Stimulated activated CD8-positive, alpha-beta memory T cell treated with anti-CD3 and anti-CD28 coated beads, Interleukin-12 subunit alpha, Interleukin-12 subunit beta, amount 100 ng/mL, for 4 hours (primary cell): ENCODE measurements around the gene CLCN3.
"Not testable (repeated sequence)": the region's sequence is repeated elsewhere in the genome, so short reads cannot be mapped to it uniquely, and the experiment has no call there.

Experiments
- DNase-seq: peaks from one replicate; pipeline ENCODE4 v3.0.0-alpha.2; 2020; ENCODE audit warnings: low read depth

The CLCN3 gene

GRCh38 chr4:169619958-169620879 is at the start of gene CLCN3:
Gene CLCN3 (plus strand): TSS chr4:169620578. CDS start chr4:169635929, 15,351 bp downstream.
- DNase-seq: peak; percentile 83

GRCh38 chr4:169571012-169571411 is 49.4 kb upstream of the CLCN3 start:
- not testable (repeated sequence) for DNase-seq

GRCh38 chr4:169571435-169571834 is 48.9 kb upstream of the CLCN3 start:
- DNase-seq: no peak

- no peak for DNase-seq
These were observed 46.5 kb upstream of the CLCN3 start for GRCh38 chr4:169573889-169574288.

- no peak for DNase-seq
These were observed 38.2 kb upstream of the CLCN3 start for GRCh38 chr4:169582203-169582602.

DNA sequence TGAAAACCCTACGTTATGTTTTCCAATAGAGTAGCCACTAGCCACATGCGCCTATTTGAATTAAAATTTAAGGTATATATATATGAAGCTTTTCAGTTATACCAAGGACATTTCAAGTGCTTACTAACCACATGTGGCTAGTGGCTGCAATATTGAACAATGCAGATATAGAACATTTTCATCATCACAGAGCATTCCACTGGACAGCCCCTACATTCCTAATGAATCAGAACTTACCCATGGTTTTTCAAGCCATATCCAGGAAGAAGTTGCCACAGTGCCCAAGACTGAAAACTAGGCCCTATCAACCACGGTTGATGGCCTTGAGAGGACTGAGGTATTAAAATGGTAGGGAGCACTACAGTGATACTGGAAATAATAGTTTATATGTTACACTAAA is 37.7 kb upstream of the CLCN3 start:
- no peak for DNase-seq

- no peak for DNase-seq
These were observed 36.8 kb upstream of the CLCN3 start for GRCh38 chr4:169583563-169583962.

- no peak for DNase-seq
These were observed 27.3 kb upstream of the CLCN3 start for GRCh38 chr4:169593050-169593560.

DNA sequence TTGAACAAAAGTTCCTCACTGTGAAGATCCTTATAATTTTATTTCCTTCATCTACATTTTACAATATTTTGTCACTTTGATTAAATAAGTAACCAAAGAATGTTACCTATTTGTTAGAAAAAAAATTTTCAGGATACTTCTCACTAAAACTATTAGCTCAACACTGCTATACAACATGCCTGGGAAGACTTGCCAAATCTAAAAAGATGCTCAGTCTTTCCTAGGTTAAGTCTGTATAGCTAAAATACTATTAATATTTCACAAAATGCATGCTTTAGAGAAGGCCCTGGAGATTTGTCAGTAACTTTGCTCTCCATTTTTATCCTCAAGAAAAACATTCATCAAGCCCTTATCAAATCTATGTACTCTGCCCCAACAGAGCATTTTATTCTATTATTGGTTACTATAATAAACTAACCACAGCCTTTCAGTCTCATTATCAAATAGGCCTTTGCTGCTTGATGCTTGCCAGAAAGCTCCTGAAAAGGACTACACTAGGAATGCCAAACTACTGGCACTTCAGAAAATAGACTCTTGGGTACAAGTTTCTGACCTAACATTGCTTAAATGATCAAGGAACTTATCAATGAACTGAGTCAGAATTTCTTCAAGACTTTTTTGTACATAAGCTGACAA is 25.7 kb upstream of the CLCN3 start:
- no peak for DNase-seq

DNA sequence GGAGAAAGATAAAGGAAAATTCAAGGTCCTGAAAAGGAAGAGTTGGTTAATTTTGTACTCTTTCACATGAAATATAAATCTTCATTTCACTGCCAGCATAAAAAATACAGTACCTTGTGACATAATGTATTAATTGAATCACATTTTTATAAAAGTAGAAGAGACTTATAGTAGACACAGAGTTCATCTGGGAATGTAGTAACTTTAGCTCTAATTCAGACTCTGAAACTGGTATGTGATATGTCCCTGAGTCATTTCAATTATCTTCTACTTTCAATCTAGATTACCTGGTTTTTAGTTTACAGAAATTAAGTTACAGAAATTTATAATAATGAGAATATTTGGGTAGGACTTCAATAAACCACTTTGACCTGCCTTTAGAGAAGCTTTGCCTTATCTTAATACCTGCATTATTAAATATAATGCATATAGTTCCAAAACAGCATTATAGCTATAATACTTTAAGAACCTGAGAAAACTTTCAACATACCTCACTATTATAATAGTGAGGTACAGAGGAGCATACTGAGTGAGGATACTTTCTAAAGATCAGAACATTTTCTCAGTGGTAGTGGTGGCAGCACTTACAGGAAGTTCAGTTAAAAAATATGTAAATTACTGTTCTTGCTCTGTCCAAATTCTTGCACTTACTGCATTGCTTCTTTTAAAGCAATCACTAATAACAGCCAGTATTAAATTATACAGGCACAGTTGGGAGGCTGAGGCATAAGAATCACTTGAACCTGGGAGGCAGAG is 19.2 kb upstream of the CLCN3 start:
- no peak for DNase-seq

DNA sequence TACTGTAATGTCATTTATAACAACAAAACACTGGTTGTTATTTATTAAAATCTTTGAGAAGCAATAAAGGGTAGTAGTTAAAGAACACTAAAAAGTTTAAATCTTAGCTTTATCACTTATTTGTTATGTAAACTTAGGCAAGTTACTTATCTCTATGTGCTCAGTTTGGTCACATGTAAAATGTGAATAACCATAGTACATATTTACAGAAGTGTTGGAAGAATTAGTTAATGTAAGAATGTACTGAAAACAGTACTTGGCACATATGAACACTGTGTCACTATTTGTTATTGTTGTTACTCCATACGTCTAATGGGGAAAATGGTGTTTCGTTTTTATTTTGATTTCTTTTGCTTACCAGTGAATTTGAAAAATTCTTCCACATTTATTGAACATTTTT is 17.1 kb upstream of the CLCN3 start:
- no peak for DNase-seq

DNA sequence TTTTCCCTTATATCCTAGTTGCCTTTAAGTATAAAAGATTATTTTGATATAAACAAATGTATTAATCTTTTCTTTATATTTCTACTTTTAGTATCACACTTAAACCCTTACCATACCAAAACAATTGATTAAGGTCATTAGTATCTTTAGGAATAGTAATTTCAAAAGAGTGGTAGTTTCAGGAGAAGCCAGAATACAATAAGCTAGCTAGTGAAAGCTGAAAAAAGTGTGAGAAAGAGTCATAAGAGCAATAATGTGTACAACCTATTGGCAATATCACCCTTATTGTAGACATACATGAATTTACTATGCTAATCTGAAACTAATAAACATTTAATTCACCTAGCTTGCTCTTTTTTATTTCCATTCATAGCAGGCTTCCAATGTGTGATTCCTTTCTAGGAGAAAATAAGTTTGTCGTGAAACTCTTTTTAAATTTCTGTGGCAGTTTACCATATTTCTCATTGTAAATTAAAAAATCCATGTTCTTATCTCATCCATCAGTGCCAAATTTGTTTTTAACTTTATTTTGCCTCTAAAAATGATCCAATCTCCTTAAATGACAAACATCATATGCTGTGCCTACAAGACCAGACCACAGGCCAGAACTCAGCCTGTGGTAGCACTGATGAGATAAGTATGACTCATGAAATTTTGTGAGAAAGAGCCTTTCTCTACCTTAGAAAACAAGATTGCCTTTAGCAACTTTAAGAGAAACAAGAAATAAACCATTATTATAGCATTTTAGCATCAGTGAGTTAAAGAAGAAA is 16.1 kb upstream of the CLCN3 start:
- DNase-seq: no peak

- DNase-seq: no peak
These were observed 15.5 kb upstream of the CLCN3 start for GRCh38 chr4:169604903-169605331.

GRCh38 chr4:169611157-169611556 is 9.2 kb upstream of the CLCN3 start:
- no peak for DNase-seq

GRCh38 chr4:169611991-169612870 is 8.1 kb upstream of the CLCN3 start, which contains the start of gene NEK1:
Gene NEK1 (minus strand): TSS chr4:169612583. CDS start chr4:169602630, 9,953 bp downstream.
- DNase-seq: peak; percentile 76

- DNase-seq: peak; percentile 43
These were observed 7.2 kb upstream of the CLCN3 start for GRCh38 chr4:169612871-169613859.

GRCh38 chr4:169615467-169616106 is 4.8 kb upstream of the CLCN3 start:
- DNase-seq: no peak

DNA sequence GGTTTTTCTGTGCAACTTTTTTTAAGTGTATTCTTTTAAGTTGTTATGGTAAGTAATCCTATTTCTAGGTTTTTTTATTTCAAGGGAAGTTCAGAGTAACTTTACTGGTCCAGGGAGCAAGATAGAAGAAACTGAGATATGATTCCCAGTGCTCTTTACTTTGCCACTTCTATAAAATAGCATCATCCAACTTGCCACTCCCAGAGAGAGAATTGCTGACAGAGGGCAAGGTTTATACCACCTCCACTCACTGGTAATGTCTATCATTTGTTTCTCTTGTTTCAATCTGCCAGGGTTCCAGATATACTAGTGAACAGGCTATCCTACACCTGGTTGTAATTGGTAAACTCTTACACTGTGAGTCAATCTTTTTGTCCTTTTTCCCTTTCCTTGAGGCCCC is 3.5 kb upstream of the CLCN3 start:
- no peak for DNase-seq

DNA sequence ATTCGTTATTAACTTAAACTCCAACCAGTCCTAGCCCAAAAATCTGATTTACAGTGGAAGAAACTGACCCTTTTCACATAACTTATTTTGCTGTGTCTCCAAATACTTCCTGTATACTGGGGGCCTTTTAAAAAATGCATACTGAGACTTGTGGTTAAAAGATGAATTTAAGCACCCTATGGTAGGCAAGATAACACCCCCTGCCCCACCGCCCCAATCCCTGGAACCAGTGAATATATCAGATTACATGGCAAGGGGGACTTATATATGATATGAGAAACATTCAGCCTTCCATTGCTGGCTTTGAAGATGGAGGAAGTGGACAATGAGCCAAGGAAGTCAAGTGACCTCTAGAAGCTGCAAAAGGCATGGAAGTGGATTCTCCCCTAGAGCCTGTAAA is 3.1 kb upstream of the CLCN3 start:
- no peak for DNase-seq
